ENCODE data around the gene OR4B1.

Gene OR4B1

GRCh38 chr11:48237727-48238126, 21.1 kb downstream of the OR4B1 start:
- Histone ChIP-seq H3K9ac (ENCODE audit: insufficient read length) (no peak overlapping the region), H3K36me3 (ENCODE audit: insufficient read depth, low read length) (no peaks in the 10 kb centered on the region), H3K9me3 (ENCODE audit: low read depth, low read length) (no peaks in the 10 kb centered on the region), H3K4me3 (no peak overlapping the region), H3K27ac (no peak overlapping the region)
- DNase-seq (ENCODE audit: low read depth, low spot score): no peak
- TF ChIP-seq POLR2AphosphoS5 (IDR thresholded peaks at IDR 0.05; ENCODE audit: borderline replicate concordance, low read depth, low read length): no peak
- no peak for TF ChIP-seq EZH2 (IDR thresholded peaks at IDR 0.05)
- no peak for TF ChIP-seq FOXP2 (optimal IDR thresholded peaks at IDR 0.05; ENCODE audit: control extremely low read depth, extremely low read length, insufficient read depth)

GRCh38 chr11:48242501-48242900, 25.9 kb downstream of the OR4B1 start:
- no peaks in the 10 kb centered on the region for H3K9me3 ChIP-seq (ENCODE audit: low read depth, low read length)
- H3K27ac ChIP-seq: no peak overlapping the region
- DNase-seq (ENCODE audit: low read depth, low spot score): no peak
- no peak for TF ChIP-seq POLR2AphosphoS5 (IDR thresholded peaks at IDR 0.05; ENCODE audit: borderline replicate concordance, low read depth, low read length)
- no peak for TF ChIP-seq EZH2 (IDR thresholded peaks at IDR 0.05)
- TF ChIP-seq FOXP2 (optimal IDR thresholded peaks at IDR 0.05; ENCODE audit: control extremely low read depth, extremely low read length, insufficient read depth): no peak
- no peak overlapping the region for H3K9ac ChIP-seq (ENCODE audit: insufficient read length)
- H3K36me3 ChIP-seq (ENCODE audit: insufficient read depth, low read length): no peaks in the 10 kb centered on the region
- H3K4me3 ChIP-seq: no peak overlapping the region

- DNase-seq (ENCODE audit: low read depth, low spot score): no peak
- no peaks in the 10 kb centered on the region for H3K36me3 ChIP-seq (ENCODE audit: insufficient read depth, low read length)
- no peak within 1 kb of the TSS for H3K4me3 ChIP-seq
- no peaks in the 10 kb centered on the region for H3K9me3 ChIP-seq (ENCODE audit: low read depth, low read length)
- no peak within 1 kb of the TSS for H3K27ac ChIP-seq
- TF ChIP-seq POLR2AphosphoS5 (IDR thresholded peaks at IDR 0.05; ENCODE audit: borderline replicate concordance, low read depth, low read length): no peak
- TF ChIP-seq FOXP2 (optimal IDR thresholded peaks at IDR 0.05; ENCODE audit: control extremely low read depth, extremely low read length, insufficient read depth): no peak
- TF ChIP-seq EZH2 (IDR thresholded peaks at IDR 0.05): no peak
- no peak within 1 kb of the TSS for H3K9ac ChIP-seq (ENCODE audit: insufficient read length)
Measured at GRCh38 chr11:48244804-48245203, 28.2 kb downstream of the OR4B1 start, which contains the start of gene OR4X2. OR4X2 (plus strand) TSS chr11:48245104; CDS start chr11:48245104, 0 bp downstream.

GRCh38 chr11:48248902-48249301, 32.3 kb downstream of the OR4B1 start:
- no peak for DNase-seq (ENCODE audit: low read depth, low spot score)
- Histone ChIP-seq H3K9ac (ENCODE audit: insufficient read length) (no peak overlapping the region), H3K4me3 (no peak overlapping the region), H3K9me3 (ENCODE audit: low read depth, low read length) (no peaks in the 10 kb centered on the region), H3K27ac (no peak overlapping the region), H3K36me3 (ENCODE audit: insufficient read depth, low read length) (no peaks in the 10 kb centered on the region)
- TF ChIP-seq POLR2AphosphoS5 (IDR thresholded peaks at IDR 0.05; ENCODE audit: borderline replicate concordance, low read depth, low read length) (no peak), FOXP2 (optimal IDR thresholded peaks at IDR 0.05; ENCODE audit: control extremely low read depth, extremely low read length, insufficient read depth) (no peak), EZH2 (IDR thresholded peaks at IDR 0.05) (no peak)

GRCh38 chr11:48261600-48261999, 45.0 kb downstream of the OR4B1 start:
- no peaks in the 10 kb centered on the region for H3K9me3 ChIP-seq (ENCODE audit: low read depth, low read length)
- DNase-seq (ENCODE audit: low read depth, low spot score): no peak
- no peak overlapping the region for H3K9ac ChIP-seq (ENCODE audit: insufficient read length)
- TF ChIP-seq EZH2 (IDR thresholded peaks at IDR 0.05) (no peak), POLR2AphosphoS5 (IDR thresholded peaks at IDR 0.05; ENCODE audit: borderline replicate concordance, low read depth, low read length) (no peak), FOXP2 (optimal IDR thresholded peaks at IDR 0.05; ENCODE audit: control extremely low read depth, extremely low read length, insufficient read depth) (no peak)
- no peaks in the 10 kb centered on the region for H3K36me3 ChIP-seq (ENCODE audit: insufficient read depth, low read length)
- no peak overlapping the region for H3K27ac ChIP-seq
- H3K4me3 ChIP-seq: no peak overlapping the region

- no peaks in the 10 kb centered on the region for H3K36me3 ChIP-seq (ENCODE audit: insufficient read depth, low read length)
- no peak within 1 kb of the TSS for H3K9ac ChIP-seq (ENCODE audit: insufficient read length)
- TF ChIP-seq POLR2AphosphoS5 (IDR thresholded peaks at IDR 0.05; ENCODE audit: borderline replicate concordance, low read depth, low read length) (no peak), FOXP2 (optimal IDR thresholded peaks at IDR 0.05; ENCODE audit: control extremely low read depth, extremely low read length, insufficient read depth) (no peak), EZH2 (IDR thresholded peaks at IDR 0.05) (no peak)
- H3K4me3 ChIP-seq: no peak within 1 kb of the TSS
- DNase-seq (ENCODE audit: low read depth, low spot score): no peak
- H3K27ac ChIP-seq: no peak within 1 kb of the TSS
- H3K9me3 ChIP-seq (ENCODE audit: low read depth, low read length): no peaks in the 10 kb centered on the region
Measured at GRCh38 chr11:48263423-48263911, 46.9 kb downstream of the OR4B1 start, which contains the start of gene OR4X1. OR4X1 (plus strand) TSS chr11:48263861; CDS start chr11:48263861, 0 bp downstream.

Data from SK-N-MC (cell line).